DMS79 treated with DMSO at 0.1 percent for 48 hours (cell line): ENCODE data around the gene TMEM217.

Experiments used
- DNase-seq: peaks from one replicate; lab custom pipeline; 2025; lab: John Stamatoyannopoulos, UW

The TMEM217 gene

GRCh38 chr6:37280162-37280887 lies 22.4 kb upstream of the TMEM217 start:
- DNase-seq, result peak; percentile 6

DNA sequence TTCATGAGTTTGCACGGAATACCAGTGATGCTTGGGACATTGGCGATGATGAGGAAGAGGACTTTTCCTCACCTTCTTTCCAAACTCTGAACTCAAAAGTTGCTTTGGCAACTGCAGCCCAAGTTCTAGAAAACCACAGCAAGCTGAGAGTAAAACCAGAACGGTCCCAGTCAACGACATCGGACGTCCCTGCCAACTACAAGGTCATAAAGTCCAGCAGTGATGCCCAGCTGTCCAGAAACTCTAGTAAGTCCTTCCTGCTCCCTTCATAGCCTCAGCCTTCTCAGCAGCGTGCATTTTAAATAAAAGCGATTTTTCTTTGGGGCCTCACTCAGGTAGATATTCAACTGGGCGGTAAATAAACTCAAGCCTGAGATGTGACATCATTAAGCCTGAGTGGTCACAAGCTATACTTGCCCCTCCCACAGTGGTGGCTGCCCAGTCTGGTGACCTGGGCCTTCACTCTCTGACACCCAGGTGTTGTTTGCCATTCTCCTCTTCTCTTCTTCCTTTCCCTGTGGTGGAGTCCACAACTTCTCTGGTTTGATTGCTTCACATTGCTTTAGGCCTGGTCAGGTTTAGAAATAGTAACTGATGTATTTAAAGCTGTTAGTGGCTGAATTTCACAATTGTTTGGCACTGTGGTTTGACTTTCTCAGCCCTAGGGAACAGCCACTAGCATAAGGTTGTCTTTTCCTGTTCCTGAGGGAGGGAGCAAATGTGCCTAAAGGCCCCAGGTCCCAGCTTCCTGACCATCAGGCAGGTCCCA lies 21.6 kb upstream of the TMEM217 start:
- no peak for DNase-seq

- no peak for DNase-seq
Observed at GRCh38 chr6:37277001-37277409, 19.1 kb upstream of the TMEM217 start.

DNA sequence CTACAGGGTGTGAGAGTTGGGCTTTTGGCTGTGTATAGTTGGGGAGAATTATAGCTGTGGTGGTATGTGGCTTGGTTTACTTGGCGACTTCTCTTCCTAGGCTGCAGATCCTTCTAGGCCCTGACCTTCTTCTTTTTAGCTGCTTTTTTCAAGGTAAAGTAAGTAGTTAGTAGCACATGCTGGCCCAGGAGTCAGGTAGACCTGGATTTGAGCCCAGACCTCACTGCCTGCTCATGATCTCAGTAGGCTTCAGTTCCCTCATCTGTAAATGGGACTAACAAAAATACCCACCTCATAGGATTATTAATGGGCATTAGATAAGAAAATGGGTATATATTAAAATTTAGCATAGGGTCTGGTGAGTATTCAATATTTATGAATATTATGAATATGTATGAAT lies 17.4 kb upstream of the TMEM217 start:
- no peak for DNase-seq

- DNase-seq, result no peak
Observed at GRCh38 chr6:37273690-37274089, 15.7 kb upstream of the TMEM217 start.

DNA sequence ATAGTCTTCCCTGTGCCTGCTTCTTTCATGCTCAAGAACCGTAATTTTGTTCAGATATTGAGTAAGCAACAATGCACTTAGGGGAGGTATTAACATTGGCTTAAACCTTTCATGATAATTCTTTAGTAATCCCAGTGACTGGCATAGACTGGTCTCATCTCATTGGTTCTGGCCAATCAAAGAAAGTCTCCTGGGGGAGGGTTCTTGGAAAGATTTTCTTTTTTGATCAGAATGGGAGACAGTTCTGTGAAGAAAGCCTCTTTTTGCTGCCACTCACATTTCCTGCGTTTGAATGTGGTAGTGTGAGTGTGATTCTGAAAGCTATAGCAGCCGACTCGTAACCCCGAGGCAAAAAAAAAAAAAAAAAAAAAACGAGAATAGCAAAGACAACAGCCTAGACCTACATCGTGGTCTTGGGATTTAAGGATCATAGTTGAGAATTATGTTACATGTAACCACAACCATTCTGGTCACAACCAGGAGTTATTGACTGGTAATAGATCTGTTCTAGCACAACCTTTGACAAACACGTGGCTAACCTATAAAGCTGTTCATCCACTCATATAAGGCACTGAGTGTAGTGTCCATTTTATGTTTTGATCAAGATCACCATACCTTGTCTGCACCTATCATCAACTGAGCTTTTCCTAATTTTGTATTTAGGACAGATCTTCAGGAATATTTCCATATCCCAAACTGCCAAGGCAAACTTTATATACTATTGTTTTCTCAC lies 15.1 kb upstream of the TMEM217 start:
- no peak for DNase-seq

DNA sequence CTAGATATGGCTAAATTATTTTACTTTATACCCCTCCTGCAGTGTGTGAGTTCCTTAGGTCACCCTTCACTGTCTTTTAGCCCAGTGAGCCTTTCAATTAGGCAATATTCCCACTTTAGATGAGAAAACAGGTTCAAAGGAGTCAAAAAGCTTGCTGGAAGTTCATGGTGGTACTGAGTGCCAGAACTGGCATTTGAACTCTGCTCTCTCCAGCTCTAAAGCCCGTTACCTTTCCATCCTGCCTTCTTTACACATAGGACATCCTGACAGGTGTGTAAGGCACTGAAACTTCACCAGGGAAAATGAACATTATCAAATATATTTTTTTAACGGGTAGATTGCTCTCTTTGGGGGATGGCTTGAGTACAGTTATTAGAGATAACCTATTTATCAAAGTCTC lies 11.2 kb upstream of the TMEM217 start:
- DNase-seq, result no peak

GRCh38 chr6:37265860-37266259 lies 7.9 kb upstream of the TMEM217 start:
- no peak for DNase-seq

DNA sequence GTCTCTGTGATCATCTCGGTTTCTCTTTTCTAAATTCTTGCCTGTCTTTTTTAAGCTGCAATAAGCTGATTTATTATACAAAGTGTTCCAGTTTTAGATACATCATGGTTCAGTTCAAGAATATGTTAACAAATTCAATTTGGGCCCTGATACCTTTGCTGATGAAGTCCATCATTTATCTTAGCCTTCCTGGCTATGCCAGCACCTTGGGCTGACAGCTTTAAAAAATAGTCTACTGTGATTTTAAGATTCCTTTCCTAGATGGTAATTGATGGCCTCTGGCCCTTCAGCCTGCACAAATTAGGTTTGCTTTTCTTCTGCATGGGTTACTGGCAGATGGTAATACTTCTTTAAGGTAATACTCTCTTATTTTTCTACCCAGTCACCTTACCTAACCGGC lies 7.1 kb upstream of the TMEM217 start:
- no peak for DNase-seq

- DNase-seq, result no peak
Observed at GRCh38 chr6:37262446-37263026, 4.6 kb upstream of the TMEM217 start.

- no peak for DNase-seq
Observed at GRCh38 chr6:37261198-37261597, 3.3 kb upstream of the TMEM217 start.

- no peak for DNase-seq
Observed at GRCh38 chr6:37260444-37260843, 2.5 kb upstream of the TMEM217 start.

GRCh38 chr6:37260040-37260439 lies 2.1 kb upstream of the TMEM217 start:
- DNase-seq, result no peak

DNA sequence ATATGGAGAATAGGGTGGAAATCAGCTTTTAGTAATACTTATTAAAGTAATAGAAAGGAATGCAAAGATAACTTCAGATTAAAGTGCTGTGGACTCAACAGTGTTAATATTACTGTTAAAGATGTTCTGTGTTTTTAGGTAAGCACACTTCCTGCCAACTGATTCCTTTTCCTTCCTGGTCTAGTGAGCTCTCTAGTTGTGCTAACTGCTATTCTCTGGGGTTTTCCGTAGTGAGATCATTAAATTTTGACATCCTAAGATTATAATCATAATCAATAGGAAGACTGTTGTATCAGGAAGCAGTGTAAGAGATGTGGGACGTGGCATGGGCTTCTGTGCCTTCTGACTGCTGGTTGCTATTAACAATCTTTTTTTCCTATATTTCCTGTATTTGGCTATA lies 1.2 kb upstream of the TMEM217 start:
- DNase-seq, result no peak

GRCh38 chr6:37258405-37259105 lies 611 bp upstream of the TMEM217 start:
- no peak for DNase-seq

- no peak for DNase-seq
Observed at GRCh38 chr6:37257320-37257633, 667 bp downstream of the TMEM217 start.

DNA sequence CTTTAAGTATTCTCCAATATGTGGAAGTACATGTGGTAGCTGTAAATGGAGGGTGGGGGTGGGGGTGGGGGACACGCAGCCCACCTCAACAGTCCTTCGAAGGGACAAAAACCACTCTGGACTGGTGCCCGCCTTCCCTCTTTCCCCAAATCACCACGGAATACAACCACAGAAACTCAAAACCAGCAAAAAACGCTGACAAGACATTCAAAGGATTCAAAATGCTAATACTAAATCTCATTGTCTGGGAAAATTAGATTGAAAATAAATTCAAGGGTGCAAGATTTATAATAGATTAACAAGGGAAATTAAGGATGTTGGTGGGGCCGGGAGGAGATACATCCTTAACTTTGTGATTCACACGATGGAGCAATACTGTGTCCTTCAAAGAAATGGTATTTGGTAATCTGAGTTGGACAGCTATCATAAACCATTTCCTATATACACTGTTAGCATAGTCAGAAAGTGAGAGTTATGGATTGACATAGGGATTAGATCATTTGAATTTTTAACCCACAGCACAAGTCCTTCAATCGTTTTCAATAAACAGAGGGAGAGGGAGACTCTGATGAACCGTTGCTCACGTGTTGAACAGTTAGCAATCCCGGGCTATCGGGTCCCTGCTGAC lies 1.1 kb downstream of the TMEM217 start:
- no peak for DNase-seq

DNA sequence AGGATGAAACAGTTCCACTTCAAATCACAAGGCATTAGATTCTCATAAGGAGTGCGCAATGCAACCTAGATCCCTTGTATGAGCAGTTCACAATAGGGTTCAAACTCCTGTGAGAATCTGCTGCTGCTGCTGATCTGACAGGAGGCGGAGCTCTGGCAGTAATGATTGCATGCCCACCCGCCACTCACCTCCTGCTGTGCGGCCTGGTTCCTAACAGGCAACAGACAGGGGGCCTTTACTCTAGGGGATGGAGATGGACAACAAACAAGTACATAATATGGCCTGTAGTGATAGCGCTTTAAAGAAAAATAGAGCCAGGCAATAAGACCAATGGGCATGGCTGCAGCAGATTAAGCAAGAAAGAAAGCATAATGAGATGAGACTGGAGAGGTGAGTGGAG lies 3.1 kb downstream of the TMEM217 start:
- DNase-seq, result no peak

DNA sequence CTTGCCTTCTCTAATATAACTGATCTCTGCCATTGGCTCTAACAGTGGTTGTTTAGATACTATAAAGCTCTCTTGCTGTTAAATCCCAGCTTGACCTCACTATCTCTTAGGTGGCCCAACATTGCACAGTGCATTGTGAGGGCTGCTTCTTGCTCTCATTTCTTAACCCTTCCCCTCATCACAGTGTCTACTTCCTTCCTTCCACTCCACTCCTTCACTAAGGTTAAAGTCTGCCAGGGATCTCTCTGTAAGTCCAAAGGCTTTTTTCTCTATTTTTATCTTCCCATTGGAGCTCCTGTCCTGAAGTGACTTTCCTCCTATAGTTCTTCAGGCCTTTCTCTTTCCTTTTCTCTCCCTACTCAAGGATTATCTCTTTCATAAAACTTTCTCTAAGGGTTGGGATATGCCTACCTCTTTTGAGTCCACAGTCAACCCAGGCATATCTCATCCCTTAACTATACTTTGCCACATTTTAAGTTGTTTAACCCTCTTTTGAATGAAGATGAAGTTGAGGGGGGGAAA lies 4.4 kb downstream of the TMEM217 start:
- DNase-seq, result no peak

DNA sequence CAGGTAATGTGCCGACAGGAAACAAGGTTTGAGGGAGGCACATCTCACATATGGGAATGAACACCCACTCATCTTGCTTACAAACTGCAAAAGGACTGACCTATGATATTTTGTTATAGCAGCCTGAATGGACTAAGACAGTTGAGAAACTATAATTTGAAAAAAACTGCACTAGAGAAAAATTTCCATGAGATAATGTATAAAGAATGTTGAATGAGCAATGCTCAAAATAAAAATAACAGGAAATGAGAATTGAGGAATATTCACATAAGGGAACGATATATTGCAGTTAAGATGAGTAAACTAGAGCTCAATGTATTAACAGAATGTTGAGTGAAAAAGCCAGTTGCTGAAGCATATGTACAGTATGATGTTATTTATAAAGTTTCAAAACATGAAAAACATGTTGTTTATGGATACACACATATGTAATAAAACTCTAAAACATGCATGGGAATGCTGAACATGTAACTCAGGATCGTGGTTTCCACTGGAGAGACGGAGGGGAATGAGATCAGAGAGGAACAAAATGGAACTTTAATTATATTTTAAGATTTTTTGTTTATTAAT lies 6.6 kb downstream of the TMEM217 start:
- no peak for DNase-seq
